Lung (tissue), 12 donors: ENCODE measurements around the gene MEG3. TPM values are rescaled to one million over a fixed set of nuclear protein-coding genes. Genes with fewer than 3 reads are reported as not detected.

Experiments used
- ATAC-seq: fragments of 200-7000 bp; cut with Tn5 transposase; one replicate; pipeline ENCODE4 v1.9.1; 2020; ENCODE audit warnings: moderate number of reproducible peaks; ENCODE audit not compliant: insufficient read depth, low FRiP score
- DNase-seq, 3 donors: peaks; one replicate each; pipeline ENCODE4 v3.0.0-alpha.2; 2013 to 2017
- H3K27ac ChIP-seq, 2 donors: one replicate each; pipeline ENCODE4 v1.5.1; 2013; ENCODE audit warnings: mild to moderate bottlenecking in 2 of 2, moderate library complexity in 2 of 2, control low read depth in 1 of 2, inconsistent platforms in 1 of 2, low read depth in 1 of 2, low read length in 1 of 2
- H3K27me3 ChIP-seq, 3 donors: one replicate each; pipeline ENCODE4 v1.5.1; 2013; ENCODE audit warnings: low read length in 2 of 3; ENCODE audit not compliant: control insufficient read depth in 3 of 3, insufficient read depth in 3 of 3
- H3K36me3 ChIP-seq, 4 donors: one replicate each; pipeline ENCODE4 v1.5.1; 2013; ENCODE audit warnings: low read length in 4 of 4, mild to moderate bottlenecking in 1 of 4, moderate library complexity in 1 of 4; ENCODE audit not compliant: control insufficient read depth in 4 of 4, insufficient read depth in 4 of 4
- H3K4me1 ChIP-seq, 5 donors: one replicate each; pipeline ENCODE4 v1.5.1; 2013; ENCODE audit warnings: low read length in 5 of 5, mild to moderate bottlenecking in 2 of 5, moderate library complexity in 1 of 5; ENCODE audit not compliant: control insufficient read depth in 5 of 5, insufficient read depth in 5 of 5
- H3K4me3 ChIP-seq: one replicate; pipeline ENCODE4 v1.5.1; 2013; ENCODE audit warnings: mild to moderate bottlenecking, control low read depth, moderate library complexity
- H3K9ac ChIP-seq, 2 donors: one replicate each; pipeline ENCODE4 v1.5.1; 2013; ENCODE audit warnings: low read length in 2 of 2, control low read depth in 1 of 2; ENCODE audit not compliant: insufficient read depth in 1 of 2
- H3K9me3 ChIP-seq, 4 donors: one replicate each; pipeline ENCODE4 v1.5.1; 2013; ENCODE audit warnings: low read length in 3 of 4, mild to moderate bottlenecking in 1 of 4, moderate library complexity in 1 of 4; ENCODE audit not compliant: control insufficient read depth in 4 of 4, insufficient read depth in 3 of 4
- WGBS, 2 donors: extraction: QIAGEN DNeasy Blood & Tissue Kit; methylation state at CpG; one replicate each; pipeline ENCODE4 v1.1.7; 2013; 5-methylcytosine and 5-hydroxymethylcytosine counted together
- polyA plus RNA-seq, 2 donors: library from polyadenylated mRNA; stranded (reverse); fragments of 200-250 nt; gene quantifications; one replicate each; pipeline ENCODE4 v1.2.1, GENCODE V29; 2013
- total RNA-seq, 2 donors: library from RNA; depleted of rRNA in 1 of 2; stranded (reverse); fragments of >200 nt in 1 of 2; gene quantifications; one replicate each; pipeline ENCODE4 v1.2.1, GENCODE V29; 2014 to 2021
- TF ChIP-seq, protein P1 (sequence below): IDR thresholded peaks from 2 replicates; pipeline ENCODE4 v1.5.1; 2012; ENCODE audit warnings: mild to moderate bottlenecking; ENCODE audit errors: control extremely low read depth, extremely low read depth
- donor health status: control.
- donor health status: control.
- donor health status: Bipolar disorder and iron deficiency.
- donor health status: healthy.
- donor health status: DM: yes; HTN: yes; CAD: no.

Gene MEG3
- total and polyA plus RNA-seq, 4 donors, result 5.9 to 267 (median 14.8) TPM

GRCh38 chr14:100835548-100836310, 9.8 kb downstream of the MEG3 start:
- Histone ChIP-seq H3K36me3 (peaks cover 0 to 10% (median 0%) of the 10 kb centered on the region in 4 donors), H3K9ac (no peak overlapping the region), H3K4me1 (peaks cover 0 to 17% (median 0%) of the 10 kb centered on the region in 5 donors), H3K9me3 (no peaks in the 10 kb centered on the region), H3K4me3 (no peak overlapping the region), H3K27me3 (peaks cover 0 to 14% (median 0%) of the 10 kb centered on the region in 3 donors), H3K27ac (no peak overlapping the region)
- 85 to 88% methylated on average over 24 of the region's 24 CpGs for WGBS, 2 donors
- ATAC-seq, result peak; percentile 1
- DNase-seq, result no peak
- TF ChIP-seq, protein P1, sequence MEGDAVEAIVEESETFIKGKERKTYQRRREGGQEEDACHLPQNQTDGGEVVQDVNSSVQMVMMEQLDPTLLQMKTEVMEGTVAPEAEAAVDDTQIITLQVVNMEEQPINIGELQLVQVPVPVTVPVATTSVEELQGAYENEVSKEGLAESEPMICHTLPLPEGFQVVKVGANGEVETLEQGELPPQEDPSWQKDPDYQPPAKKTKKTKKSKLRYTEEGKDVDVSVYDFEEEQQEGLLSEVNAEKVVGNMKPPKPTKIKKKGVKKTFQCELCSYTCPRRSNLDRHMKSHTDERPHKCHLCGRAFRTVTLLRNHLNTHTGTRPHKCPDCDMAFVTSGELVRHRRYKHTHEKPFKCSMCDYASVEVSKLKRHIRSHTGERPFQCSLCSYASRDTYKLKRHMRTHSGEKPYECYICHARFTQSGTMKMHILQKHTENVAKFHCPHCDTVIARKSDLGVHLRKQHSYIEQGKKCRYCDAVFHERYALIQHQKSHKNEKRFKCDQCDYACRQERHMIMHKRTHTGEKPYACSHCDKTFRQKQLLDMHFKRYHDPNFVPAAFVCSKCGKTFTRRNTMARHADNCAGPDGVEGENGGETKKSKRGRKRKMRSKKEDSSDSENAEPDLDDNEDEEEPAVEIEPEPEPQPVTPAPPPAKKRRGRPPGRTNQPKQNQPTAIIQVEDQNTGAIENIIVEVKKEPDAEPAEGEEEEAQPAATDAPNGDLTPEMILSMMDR, result no peak

- no peak for DNase-seq
- WGBS, 2 donors, result 92 to 95% methylated on average over 12 of the region's 12 CpGs
Measured at GRCh38 chr14:100836311-100836805, 10.4 kb downstream of the MEG3 start.

GRCh38 chr14:100836941-100837804, 11.3 kb downstream of the MEG3 start:
- H3K9me3 ChIP-seq, result no peaks in the 10 kb centered on the region
- DNase-seq, result no peak
- peaks cover 0 to 8% (median 0%) of the 10 kb centered on the region in 3 donors for H3K27me3 ChIP-seq

More at GRCh38 chr14:100836311-100836805, 10.4 kb downstream of the MEG3 start:
- H3K27me3 ChIP-seq, result peaks cover 0 to 14% (median 0%) of the 10 kb centered on the region in 3 donors
- no peak for ATAC-seq
- no peak overlapping the region for H3K9ac ChIP-seq
- no peaks in the 10 kb centered on the region for H3K9me3 ChIP-seq
- H3K27ac ChIP-seq, result no peak overlapping the region
- TF ChIP-seq, protein P1, result no peak
- H3K36me3 ChIP-seq, result peaks cover 0 to 8% (median 0%) of the 10 kb centered on the region in 4 donors
- no peak overlapping the region for H3K4me3 ChIP-seq
- H3K4me1 ChIP-seq, result peaks cover 0 to 20% (median 0%) of the 10 kb centered on the region in 5 donors

More at GRCh38 chr14:100836941-100837804, 11.3 kb downstream of the MEG3 start:
- 84 to 91% methylated on average over 26 of the region's 26 CpGs for WGBS, 2 donors
- no peak for ATAC-seq
- Histone ChIP-seq H3K4me3 (no peak overlapping the region), H3K4me1 (peaks cover 0 to 20% (median 0%) of the 10 kb centered on the region in 5 donors), H3K9ac (no peak overlapping the region), H3K27ac (no peak overlapping the region), H3K36me3 (peaks cover 0 to 6% (median 0%) of the 10 kb centered on the region in 4 donors)
- TF ChIP-seq, protein P1, result no peak
